HG03196 (cell line): ENCODE measurements around the gene TMEM87B.

Experiments
- ATAC-seq: cut with Tn5 transposase; IDR thresholded peaks from one replicate; pipeline ENCODE4 v1.9.1; 2021; ENCODE audit not compliant: unreplicated experiment

Gene TMEM87B

GRCh38 chr2:112149194-112149593, 94.1 kb downstream of the TMEM87B start:
- ATAC-seq, result no peak

GRCh38 chr2:112149866-112150435, 94.9 kb downstream of the TMEM87B start:
- ATAC-seq, result no peak

- ATAC-seq, result no peak
Observed at GRCh38 chr2:112150447-112150846, 95.4 kb downstream of the TMEM87B start.

- no peak for ATAC-seq
Observed at GRCh38 chr2:112150851-112151250, 95.8 kb downstream of the TMEM87B start.

- ATAC-seq, result no peak
Observed at GRCh38 chr2:112151271-112151670, 96.2 kb downstream of the TMEM87B start.

GRCh38 chr2:112151701-112152440, 96.8 kb downstream of the TMEM87B start:
- no peak for ATAC-seq

- no peak for ATAC-seq
Observed at GRCh38 chr2:112152476-112153178, 97.6 kb downstream of the TMEM87B start.

GRCh38 chr2:112153179-112153490, 98.1 kb downstream of the TMEM87B start:
- no peak for ATAC-seq

GRCh38 chr2:112153501-112153900, 98.4 kb downstream of the TMEM87B start:
- no peak for ATAC-seq

GRCh38 chr2:112154246-112155117, 99.4 kb downstream of the TMEM87B start:
- ATAC-seq, result no peak

- ATAC-seq, result no peak
Observed at GRCh38 chr2:112155331-112156151, 100.5 kb downstream of the TMEM87B start.

- no peak for ATAC-seq
Observed at GRCh38 chr2:112156152-112156986, 101.3 kb downstream of the TMEM87B start.

- ATAC-seq, result no peak
Observed at GRCh38 chr2:112157472-112157871, 102.4 kb downstream of the TMEM87B start.

GRCh38 chr2:112159454-112159921, 104.4 kb downstream of the TMEM87B start:
- ATAC-seq, result no peak

GRCh38 chr2:112160283-112161250, 105.5 kb downstream of the TMEM87B start:
- no peak for ATAC-seq

GRCh38 chr2:112161431-112162145, 106.5 kb downstream of the TMEM87B start:
- no peak for ATAC-seq

GRCh38 chr2:112162341-112162740, 107.3 kb downstream of the TMEM87B start:
- ATAC-seq, result no peak

- no peak for ATAC-seq
Observed at GRCh38 chr2:112162956-112163355, 107.9 kb downstream of the TMEM87B start.
